GM19240 (cell line): ENCODE data around the gene NDC1.
"Not testable (repeated sequence)": the region's sequence is repeated elsewhere in the genome, so short reads cannot be mapped to it uniquely, and the experiment has no call there.

ENCODE experiments used
- DNase-seq: peaks from one replicate; pipeline ENCODE4 v3.0.0; 2011; ENCODE audit warnings: low spot score; ENCODE audit not compliant: insufficient read length

NDC1 gene

DNA sequence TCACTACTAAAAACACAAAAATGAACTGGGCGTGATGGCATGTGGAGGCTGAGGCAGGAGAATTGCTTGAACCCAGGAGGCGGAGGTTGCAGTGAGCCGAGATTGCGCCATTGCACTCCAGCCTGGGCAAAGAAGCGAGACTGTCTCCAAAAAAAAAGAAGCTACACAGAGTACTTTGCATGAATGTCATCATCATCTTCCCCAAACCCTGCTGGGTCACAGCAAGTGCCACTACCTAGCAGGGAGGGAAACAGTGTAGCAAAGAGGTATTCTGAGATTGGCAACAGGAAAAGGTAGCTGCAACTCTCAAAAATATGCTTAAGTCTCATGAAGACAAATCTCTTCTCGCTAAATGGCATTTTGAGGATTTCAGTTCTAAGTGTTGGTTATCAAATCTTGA lies 12.8 kb downstream of the NDC1 start:
- no peak for DNase-seq

DNA sequence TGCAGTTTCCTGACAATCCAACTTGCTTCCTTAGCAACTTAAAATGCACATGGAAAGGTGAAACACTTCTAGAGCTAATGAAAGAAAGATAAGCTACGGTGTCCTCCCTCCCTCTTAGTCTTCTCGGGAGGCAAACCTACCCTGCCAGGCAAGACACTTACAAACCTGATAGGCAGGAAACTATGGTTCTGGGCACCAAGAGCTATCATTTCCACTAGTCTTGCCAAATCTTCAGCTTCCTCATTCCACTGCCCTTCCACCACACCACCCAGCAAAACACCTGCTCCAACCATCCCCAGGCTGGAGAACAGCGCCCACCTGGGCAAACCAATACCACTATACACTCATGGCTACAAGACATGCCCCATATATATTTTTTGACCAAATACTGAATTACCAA lies 15.2 kb downstream of the NDC1 start:
- no peak for DNase-seq

DNA sequence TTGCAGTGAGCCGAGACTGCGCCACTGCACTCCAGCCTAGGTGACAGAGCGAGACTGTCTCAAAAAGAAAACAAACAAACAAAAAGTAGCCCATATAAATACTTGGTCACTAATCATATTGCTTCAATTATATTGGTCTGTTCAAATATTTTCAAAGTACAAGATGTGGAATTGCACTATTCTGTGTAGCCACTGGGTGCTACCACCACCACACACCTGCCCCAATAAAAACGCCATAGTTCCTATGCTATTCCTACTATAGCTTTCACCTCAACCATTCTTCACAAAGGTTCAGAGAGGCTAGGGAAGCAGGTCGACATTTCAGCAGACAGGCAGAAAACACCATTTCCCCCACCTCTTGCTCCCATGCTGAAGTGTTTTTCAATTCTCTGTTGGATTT lies 16.7 kb downstream of the NDC1 start:
- no peak for DNase-seq

DNA sequence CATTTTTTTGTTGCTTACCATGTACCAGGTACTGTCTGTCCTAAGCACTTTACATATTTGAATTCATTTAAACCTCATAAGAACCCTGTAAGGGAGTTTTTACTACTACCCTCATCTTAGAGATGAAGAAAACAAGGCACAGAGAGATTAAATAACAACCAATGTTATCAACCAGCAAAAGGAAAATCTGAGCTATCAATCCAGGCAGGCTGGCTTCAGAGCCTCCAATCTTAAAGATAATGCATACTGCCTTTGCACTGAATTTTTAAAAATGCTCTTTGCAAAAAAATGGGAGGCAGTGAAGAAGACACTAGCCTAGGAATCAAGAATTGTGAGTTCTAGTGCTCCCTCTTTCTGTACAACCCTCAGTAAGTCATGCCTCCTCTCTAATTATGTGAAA lies 18.7 kb downstream of the NDC1 start:
- no peak for DNase-seq

DNA sequence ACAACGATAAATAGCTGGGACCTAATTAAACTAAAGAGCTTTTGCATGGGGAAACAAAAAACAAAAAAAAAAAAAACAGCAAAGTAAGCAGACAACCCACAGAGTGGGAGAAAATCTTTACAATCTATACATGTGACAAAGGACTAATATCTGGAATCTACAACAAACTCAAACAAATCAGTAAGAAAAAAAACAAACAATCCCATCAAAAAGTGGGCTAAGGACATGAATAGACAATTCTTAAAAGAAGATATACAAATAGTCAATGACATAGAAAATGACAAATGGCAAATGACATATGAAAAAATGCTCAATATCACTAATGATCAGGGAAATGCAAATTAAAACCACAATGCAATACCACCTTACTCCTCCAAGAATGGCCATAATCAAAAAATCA lies 21.5 kb downstream of the NDC1 start:
- not testable (repeated sequence) for DNase-seq

DNA sequence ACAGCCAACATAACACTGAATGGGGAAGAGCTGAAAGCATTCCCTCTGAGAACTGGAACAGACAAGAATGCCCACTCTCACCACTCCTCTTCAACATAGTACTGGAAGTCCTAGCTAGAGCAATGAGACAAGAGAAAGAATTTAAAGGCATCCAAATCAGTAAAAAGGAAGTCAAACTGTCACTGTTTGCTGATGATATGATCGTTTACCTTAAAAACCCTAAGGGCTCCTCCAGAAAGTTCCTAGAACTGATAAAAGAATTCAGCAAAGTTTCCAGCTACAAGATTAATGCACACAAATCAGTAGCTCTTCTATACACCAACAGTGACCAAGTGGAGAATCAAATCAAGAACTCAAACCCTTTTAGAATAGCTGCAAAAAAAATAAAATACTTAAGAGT lies 22.6 kb downstream of the NDC1 start:
- not testable (repeated sequence) for DNase-seq

DNA sequence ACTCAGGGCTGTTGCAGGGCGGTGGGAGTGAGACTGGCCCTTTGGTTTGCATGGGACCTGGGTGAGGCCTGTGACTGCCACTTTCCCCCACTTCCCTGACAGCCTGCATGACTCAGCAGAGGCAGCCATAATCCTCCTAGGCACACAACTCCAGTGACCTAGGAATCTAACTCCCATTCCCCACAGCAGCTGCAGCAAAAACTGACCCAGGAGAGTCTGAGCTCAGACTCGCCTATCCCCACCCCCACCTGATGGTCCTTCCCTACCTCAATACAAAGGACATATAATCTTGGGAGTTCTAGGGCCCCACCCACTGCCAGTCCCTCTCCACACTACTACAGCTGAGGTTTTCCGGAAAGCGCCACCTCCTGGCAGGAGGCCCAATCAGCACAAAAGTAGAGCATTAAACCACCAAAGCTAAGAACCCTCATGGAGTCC lies 26.7 kb downstream of the NDC1 start:
- DNase-seq, result no peak

DNA sequence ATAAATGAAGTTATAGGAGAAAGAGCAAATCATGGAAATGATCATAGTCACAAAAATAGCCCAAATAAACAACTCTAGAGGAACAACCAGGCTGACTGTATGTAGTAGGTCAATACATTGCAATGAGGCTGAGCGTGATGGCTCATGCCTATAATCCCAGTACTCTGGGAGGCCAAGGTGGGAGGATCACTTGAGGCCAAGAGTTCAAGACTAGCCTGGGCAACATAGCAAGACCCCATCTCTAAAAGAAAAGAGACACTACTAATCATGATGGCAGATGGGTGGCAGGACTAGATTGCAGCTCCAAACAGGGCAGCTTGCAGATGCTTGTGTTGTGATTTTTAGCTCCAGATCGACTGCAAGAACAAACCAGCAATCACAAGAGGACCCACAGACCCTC lies 27.6 kb downstream of the NDC1 start:
- DNase-seq, result no peak

DNA sequence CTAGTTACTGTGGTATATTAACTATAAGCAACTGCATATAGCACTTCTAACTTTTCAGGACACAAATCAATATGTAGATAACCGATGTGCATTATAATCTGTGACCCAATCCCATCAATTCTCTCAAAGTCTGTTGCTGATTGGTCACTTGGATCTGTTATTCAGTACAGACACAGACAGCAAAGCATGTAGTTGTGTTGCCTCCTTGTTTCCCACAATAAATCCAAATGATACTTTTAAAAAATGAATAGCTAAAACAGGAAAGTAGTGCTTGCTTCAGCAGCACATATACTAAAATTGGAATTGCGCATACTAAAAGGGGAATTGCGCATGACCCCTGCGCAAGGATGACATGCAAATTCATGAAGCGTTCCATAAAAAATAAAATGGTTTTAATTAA lies 28.1 kb downstream of the NDC1 start:
- no peak for DNase-seq

DNA sequence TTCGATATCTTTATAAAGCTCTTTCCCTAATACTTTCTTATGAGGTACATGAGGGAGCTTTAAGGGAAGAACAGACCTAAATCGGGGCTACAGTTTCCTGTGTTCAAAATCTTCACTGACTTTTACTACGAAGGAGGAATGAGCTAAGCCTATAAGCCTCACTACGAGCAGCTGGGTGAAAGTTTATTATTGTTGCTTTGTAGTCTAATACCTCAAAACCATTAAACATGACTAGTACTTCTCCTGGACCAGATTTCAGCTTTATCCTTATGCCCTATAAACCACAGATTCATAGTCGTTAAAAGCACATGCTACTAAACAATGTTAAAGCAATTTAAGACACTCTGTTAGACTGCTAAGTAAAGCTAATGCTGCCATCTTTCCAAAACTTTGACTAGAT lies 30.2 kb downstream of the NDC1 start:
- DNase-seq, result no peak

DNA sequence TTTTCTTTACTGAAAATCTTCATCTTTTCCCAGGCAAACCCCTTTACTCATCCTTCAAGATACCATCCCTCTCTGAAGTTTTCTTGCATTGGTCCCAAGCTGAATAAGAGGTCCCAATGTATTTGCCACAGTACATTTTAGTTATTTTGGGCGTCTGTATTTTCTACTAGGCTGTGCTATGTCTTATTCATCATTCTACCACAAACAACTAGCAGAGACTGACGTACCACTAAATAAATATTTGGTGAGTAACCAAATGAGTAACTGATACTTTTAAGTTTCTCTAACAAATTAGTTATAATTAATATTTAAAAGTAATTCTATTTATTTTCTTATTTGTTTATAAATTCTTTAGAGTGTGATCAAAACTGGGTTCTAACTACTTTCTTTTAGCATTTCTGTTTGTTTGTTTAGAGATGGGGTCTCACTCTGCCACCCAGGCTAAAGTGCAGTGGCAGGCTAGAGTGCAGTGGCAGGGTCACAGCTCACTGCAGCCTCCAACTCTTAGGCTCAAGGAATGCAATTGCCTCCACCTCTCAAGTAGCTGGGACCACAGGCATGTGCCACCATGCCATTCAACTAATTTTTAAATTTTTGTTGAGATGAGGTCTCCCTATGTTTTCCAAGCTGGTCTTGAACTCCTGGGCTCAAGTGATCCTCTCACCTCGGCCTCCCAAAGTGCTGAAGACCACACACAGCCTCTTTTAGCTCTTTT lies 33.1 kb downstream of the NDC1 start:
- no peak for DNase-seq

DNA sequence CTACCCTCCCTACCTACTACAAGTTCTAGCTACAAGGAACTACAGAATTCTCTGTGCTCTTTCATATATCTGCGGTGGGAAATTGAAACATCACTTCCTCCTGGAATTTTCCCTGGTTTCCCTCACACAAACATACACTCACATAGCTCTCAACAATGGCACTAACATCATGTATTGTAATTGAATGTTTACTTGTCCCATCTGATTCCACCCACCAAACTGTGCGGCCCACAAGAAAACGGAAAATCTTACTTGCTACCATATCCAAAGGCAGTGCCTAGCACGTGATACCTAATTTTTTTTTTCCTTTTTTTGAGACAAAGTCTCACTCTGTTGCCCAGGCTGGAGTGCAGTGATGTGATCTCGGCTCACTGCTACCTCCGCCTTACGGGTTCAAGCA lies 33.9 kb downstream of the NDC1 start:
- no peak for DNase-seq

DNA sequence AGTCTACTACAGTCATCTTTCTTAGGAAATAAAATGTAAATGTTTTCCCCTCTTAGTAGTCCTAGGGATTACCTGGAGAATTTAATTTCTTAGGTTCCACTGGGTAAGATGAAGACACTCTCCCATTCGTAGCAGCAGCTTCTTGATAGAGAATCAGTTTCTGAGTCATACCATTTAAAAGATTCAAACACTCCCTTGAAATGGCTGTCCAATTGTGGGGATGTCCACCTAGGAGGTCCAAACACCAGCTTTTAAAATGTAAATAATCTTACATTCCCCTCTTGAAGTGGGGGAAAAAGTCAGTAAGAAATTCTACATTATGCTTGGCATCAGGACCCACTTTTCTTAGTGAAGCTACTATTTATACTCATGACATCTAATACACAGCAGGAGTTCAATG lies 37.5 kb downstream of the NDC1 start:
- DNase-seq, result no peak

DNA sequence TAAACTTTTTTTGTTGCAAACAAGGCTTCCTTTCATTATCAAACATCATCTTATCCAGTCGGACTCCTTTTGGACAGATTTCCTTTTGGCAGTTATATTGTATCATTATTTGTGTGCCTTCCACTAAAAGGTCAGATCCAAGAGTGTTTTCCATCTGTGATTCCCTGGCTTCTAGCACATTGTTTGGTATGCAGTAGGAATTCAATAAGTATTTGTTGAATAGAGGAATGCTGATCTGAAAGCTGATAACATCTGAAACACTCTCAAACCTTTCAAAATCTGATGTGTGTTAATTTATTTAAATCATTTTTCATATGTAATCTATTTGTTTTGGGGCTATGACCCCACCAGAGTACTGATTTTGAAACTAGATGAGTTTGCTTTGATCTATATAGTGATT lies 39.0 kb downstream of the NDC1 start:
- no peak for DNase-seq

DNA sequence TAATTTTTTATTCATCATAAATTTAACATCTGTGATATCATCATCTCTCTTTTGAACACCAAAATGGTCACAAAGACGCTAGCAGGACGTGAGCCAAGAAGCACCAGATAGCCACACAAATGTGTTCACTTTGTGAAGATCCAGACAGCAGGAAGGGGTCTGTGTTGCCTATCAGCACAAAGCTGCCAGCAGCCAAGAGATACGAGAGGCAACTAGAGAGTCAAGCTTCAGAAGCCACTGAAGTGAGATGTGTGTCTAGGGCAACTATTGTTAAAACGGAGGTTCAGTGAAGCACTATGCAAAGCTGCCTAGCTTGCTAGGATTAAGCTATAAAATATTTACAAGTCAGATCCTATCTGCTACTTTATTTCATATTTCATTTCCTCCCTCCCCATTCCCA lies 45.3 kb downstream of the NDC1 start:
- DNase-seq, result no peak

DNA sequence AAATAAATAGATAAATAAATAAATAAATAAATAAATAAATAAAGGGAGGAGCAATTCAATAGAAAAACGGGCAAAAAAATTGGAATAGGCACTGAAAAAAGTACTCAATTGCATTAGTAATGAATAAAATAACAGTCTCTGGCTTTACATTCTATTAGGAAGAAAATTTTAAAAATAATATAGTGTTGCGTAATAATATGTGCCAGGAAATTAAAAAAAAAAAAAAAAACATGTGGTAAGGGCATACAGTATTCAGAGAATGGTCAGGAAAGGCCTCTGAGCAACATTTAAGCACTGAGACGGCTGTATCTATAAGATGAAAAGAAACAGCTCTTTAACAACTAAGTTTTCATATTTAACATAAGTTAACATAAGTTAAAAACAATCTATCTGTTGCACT lies 50.4 kb downstream of the NDC1 start:
- no peak for DNase-seq

DNA sequence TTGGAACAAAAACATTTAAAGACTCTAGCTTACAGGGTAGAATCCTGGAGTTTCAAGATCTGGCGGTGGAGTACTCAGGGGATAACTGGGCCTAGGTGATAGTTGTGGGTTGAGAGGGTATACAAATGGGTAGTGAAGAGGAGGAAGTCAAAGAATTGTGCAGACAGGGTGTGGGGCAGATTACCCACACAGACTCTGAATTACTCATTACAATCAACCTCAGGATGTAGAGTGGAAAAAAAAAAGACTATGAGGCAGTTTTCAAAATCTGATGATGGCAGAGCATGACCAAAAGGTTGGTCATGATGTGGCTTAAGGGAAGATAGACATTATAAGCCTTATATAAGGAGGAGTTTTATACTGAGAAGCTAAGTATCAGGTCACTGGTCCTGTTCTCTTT lies 55.0 kb downstream of the NDC1 start:
- DNase-seq, result no peak

DNA sequence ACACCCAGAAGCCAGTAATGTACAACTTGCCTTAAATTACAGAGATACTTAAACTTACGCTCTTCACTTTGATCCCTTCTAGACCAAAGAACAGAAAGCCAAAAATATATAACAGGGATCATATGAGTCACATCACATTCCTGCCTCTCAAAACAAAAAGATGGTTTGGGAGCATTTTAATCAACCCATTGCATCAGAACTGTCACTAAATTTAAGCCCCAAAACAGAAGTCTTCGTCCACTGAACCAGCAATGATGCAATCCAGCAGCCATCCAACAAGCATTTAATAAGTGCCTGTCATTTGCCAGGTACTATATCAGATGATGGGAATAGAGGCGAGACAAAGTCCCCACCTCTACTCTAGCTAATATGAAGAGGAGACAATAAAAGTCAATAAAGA lies 56.4 kb downstream of the NDC1 start:
- DNase-seq, result no peak

DNA sequence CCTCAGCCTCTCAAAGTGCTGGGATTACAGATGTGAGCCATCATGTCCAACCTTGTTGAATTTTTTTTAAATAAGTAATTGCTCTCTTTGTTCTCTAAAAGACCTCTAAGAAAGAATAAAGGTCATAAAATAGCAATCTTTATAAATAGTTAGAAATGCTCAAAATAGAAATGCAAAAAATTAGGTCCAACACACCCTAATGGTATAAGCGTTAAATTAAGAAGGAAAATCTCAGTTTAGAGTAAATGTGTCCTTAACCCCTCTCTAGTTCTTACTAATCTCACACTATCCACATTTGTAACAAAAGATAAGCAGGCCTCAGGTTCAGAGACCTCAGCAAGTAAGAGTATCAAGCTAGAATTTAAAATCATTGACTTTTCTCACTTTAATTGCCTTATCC lies 60.8 kb downstream of the NDC1 start:
- no peak for DNase-seq

DNA sequence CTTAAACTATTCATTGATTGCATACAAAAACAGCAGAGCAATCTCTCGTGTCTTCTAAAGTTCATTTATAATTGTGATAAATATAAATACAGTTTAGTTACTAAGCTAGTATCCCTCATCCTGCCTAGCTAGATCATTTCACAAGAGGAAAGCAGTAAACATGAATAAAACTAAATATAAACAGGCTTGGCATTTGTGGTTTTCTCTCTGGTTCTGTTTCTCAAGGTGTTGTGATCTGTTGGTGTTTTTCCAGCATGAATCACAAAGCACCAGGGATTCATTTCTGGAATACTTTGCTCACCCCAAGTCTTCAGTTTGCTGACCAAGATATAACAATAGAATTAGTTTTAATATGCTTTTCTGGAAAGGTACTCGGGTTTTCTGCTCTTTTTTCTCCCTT lies 66.4 kb downstream of the NDC1 start:
- no peak for DNase-seq

DNA sequence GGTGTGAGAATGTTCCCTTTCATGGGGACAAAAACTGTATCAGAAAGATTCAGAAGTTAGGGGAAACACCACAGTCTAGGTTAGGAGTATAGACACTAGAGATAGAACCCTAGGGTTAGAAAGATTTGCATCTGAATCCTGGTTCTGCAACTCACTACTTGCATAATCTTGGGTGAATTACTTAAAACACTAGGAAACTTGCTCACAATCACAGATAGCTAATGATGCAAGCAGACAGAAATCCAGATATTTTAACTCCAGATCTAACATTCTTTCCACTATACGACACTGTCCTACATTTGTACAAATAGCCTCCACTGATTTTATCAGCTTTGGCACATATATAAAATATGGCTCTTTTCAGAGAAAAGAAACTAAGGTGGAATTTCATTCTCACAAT lies 68.3 kb downstream of the NDC1 start:
- DNase-seq, result no peak

DNA sequence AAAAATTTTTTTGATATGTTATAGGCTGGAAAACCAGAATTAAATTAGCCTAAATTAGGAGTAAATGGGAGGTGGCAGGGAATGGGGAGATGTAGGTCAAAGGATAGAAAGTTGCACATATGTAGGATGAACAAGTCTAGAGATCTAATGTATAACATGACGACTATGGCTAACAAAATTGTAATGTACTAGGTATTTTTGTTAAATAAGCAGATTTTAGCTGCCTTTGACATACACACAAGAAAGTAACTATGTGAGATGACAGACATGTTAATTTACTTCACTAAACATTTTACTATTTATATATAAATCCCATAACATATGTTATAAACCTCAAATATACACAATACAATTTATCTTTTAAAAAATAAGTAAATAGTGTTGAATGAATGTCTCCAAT lies 68.9 kb downstream of the NDC1 start:
- DNase-seq, result no peak

DNA sequence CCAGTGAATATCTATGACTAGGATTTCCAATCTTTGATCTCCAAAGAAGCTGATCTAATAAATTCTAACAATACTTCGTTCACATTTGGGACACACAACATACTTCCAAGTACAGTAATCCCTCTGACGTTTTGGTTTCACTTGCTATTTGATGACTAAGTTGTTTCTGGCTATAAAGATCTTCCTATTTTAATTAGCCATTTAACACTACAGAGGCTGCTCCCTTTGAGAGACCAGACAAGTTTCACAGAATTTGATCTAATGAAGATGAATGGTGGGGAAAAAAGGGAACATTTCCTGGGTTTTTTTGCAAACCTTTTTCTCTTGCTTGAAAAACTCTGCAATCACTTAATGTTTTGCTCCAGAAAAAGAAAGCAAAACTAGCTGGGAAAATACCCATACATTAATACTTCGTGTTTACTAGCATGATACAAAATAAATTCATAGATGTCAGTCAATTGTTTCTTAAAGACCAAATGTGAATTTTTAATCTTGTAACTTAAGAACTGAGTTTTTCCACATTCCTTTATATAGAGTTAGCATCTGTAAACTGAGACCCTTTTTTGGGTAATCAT lies 71.2 kb downstream of the NDC1 start:
- no peak for DNase-seq
